K562 (cell line): ENCODE data around the gene AKAP14. TPM values are rescaled to one million over a fixed set of nuclear protein-coding genes. Genes with fewer than 3 reads are reported as not detected.

Experiments used
- CAMTA2 ChIP-seq: fragments of 250-450 bp; sonication (Bioruptor Pico); conservative IDR thresholded peaks from 2 replicates; pipeline ENCODE4 v1.5.1; 2022
- CBFA2T2 ChIP-seq: fragments of 450-650 bp; conservative IDR thresholded peaks from 2 replicates; pipeline ENCODE4 v1.6.1; 2017; ENCODE audit warnings: mild to moderate bottlenecking
- CBX2 ChIP-seq: fragments of 200-600 bp; sonication (generic); IDR thresholded peaks from one replicate; pipeline ENCODE4 v1.6.1; 2012; ENCODE audit warnings: mild to moderate bottlenecking, low read length, inconsistent platforms; ENCODE audit not compliant: insufficient read depth, poor library complexity, severe bottlenecking
- DNMT1 ChIP-seq: fragments of 450-650 bp; IDR thresholded peaks from 2 replicates; pipeline ENCODE4 v1.6.1; 2016; ENCODE audit warnings: antibody characterized with exemption, mild to moderate bottlenecking
- ELF1 ChIP-seq: fragments of 200-800 bp; sonication (Bioruptor generic); IDR thresholded peaks from 2 replicates; pipeline ENCODE4 v1.6.1; 2016; ENCODE audit warnings: missing genetic modification characterization, missing compliant biosample characterization
- FOXJ3 ChIP-seq: sonication (generic); formaldehyde crosslinking; IDR thresholded peaks from 2 replicates; pipeline ENCODE4 v1.4.0; 2020; ENCODE audit warnings: mild to moderate bottlenecking, missing genetic modification reagents
- KDM5B ChIP-seq: fragments of 200-600 bp; sonication (generic); IDR thresholded peaks from 2 replicates; pipeline ENCODE4 v1.6.1; 2012; ENCODE audit warnings: low read depth, mild to moderate bottlenecking, moderate library complexity, low read length, control low read depth, inconsistent platforms; ENCODE audit not compliant: insufficient replicate concordance
- NCOA2 ChIP-seq, 2 experiments: fragments of 450-650 bp; IDR thresholded peaks; 2 replicates each; pipeline ENCODE4 v1.6.1; 2018; ENCODE audit warnings: mild to moderate bottlenecking in 2 of 2, moderate library complexity in 1 of 2; ENCODE audit not compliant: partially characterized antibody in 2 of 2
- NFYB ChIP-seq: IDR thresholded peaks from 2 replicates; pipeline ENCODE4 v1.6.1; 2011; ENCODE audit warnings: mild to moderate bottlenecking, moderate library complexity; ENCODE audit not compliant: insufficient read length; ENCODE audit errors: extremely low read depth
- POLR2H ChIP-seq: IDR thresholded peaks from 2 replicates; pipeline ENCODE4 v1.6.1; 2016; ENCODE audit warnings: missing genetic modification characterization, low read depth, mild to moderate bottlenecking, control low read depth, missing compliant biosample characterization, moderate library complexity
- SIRT6 ChIP-seq: IDR thresholded peaks from one replicate; pipeline ENCODE4 v1.6.1; 2012; ENCODE audit warnings: low read depth, mild to moderate bottlenecking, control low read depth, inconsistent platforms, low read length, moderate library complexity
- SMAD1 ChIP-seq: fragments of 150-350 bp; IDR thresholded peaks from 2 replicates; pipeline ENCODE4 v1.6.1; 2014; ENCODE audit warnings: low read length, low read depth; ENCODE audit not compliant: partially characterized antibody
- SMARCC2 ChIP-seq: fragments of 450-650 bp; IDR thresholded peaks from 2 replicates; pipeline ENCODE4 v1.6.1; 2017; ENCODE audit warnings: antibody characterized with exemption, moderate library complexity, mild to moderate bottlenecking, low read depth
- ZBTB17 ChIP-seq: fragments of 450-650 bp; formaldehyde crosslinking; IDR thresholded peaks from 2 replicates; pipeline ENCODE4 v1.4.0; 2020; ENCODE audit warnings: mild to moderate bottlenecking
- ZKSCAN3 ChIP-seq: fragments of 250-450 bp; sonication (Bioruptor Pico); IDR thresholded peaks from 2 replicates; pipeline ENCODE4 v1.4.0; 2020
- ZNF184 ChIP-seq: sonication (generic); formaldehyde crosslinking; IDR thresholded peaks from 2 replicates; pipeline ENCODE4 v1.5.0; 2020; ENCODE audit warnings: missing genetic modification reagents
- ZNF644 ChIP-seq: fragments of 200-800 bp; sonication (Bioruptor generic); IDR thresholded peaks from 2 replicates; pipeline ENCODE4 v1.6.1; 2016; ENCODE audit warnings: low read depth, missing genetic modification characterization, missing compliant biosample characterization
- ZNF695 ChIP-seq: fragments of 450-650 bp; formaldehyde crosslinking; IDR thresholded peaks from 2 replicates; pipeline ENCODE4 v1.4.0; 2020; ENCODE audit warnings: mild to moderate bottlenecking, moderate library complexity
- ZNF780A ChIP-seq: fragments of 250-450 bp; sonication (Bioruptor Pico); IDR thresholded peaks from 2 replicates; pipeline ENCODE4 v1.5.0; 2021; ENCODE audit warnings: mild to moderate bottlenecking
- polyA plus RNA-seq, 8 experiments: library from polyadenylated mRNA; depleted of rRNA in 4 of 8; stranded (reverse) in 5 of 8; unstranded in 3 of 8; fragments of >200 nt; fragmentation: Nextera tagmentation in 2 of 8; fragmentation: Illumina TruSeq in 1 of 8; extraction: Ambion mirVana in 2 of 8; extraction: Trizol in 1 of 8; gene quantifications; 2 replicates each; pipeline versions ENCODE4 v1.2.1 to v1.2.3, GENCODE V29; 2011 to 2014; ENCODE audit warnings: inconsistent platforms in 1 of 8, missing spikeins in 1 of 8
- total RNA-seq, 7 experiments: library from RNA; depleted of rRNA in 6 of 7; stranded (reverse); fragments of >200 nt in 6 of 7; fragmentation: Illumina TruSeq in 2 of 7; extraction: Trizol in 2 of 7; gene quantifications; 2 replicates each; pipeline versions ENCODE4 v1.2.1 to v1.2.3, GENCODE V29; 2011 to 2021; ENCODE audit warnings: low replicate concordance in 1 of 7
- TF ChIP-seq, protein P1 (sequence below): fragments of 250-450 bp; sonication (Bioruptor Pico); IDR thresholded peaks from 2 replicates; pipeline ENCODE4 v1.8.0; 2022; ENCODE audit warnings: moderate library complexity, mild to moderate bottlenecking, inconsistent platforms
- TF ChIP-seq, protein P2 (sequence below): sonication (generic); formaldehyde crosslinking; IDR thresholded peaks from 2 replicates; pipeline ENCODE4 v1.8.1; 2023; ENCODE audit warnings: missing genetic modification reagents, mild to moderate bottlenecking, borderline replicate concordance
- TF ChIP-seq, protein P3 (sequence below): fragments of 450-650 bp; IDR thresholded peaks from 2 replicates; pipeline ENCODE4 v1.6.1; 2014; ENCODE audit warnings: low read depth, mild to moderate bottlenecking, moderate library complexity, borderline replicate concordance

AKAP14 gene
- total and polyA plus RNA-seq, 9 of the 15 experiments (the other 6 are each of a cell fraction or from before 2014, with no cell fraction given), result not detected

DNA sequence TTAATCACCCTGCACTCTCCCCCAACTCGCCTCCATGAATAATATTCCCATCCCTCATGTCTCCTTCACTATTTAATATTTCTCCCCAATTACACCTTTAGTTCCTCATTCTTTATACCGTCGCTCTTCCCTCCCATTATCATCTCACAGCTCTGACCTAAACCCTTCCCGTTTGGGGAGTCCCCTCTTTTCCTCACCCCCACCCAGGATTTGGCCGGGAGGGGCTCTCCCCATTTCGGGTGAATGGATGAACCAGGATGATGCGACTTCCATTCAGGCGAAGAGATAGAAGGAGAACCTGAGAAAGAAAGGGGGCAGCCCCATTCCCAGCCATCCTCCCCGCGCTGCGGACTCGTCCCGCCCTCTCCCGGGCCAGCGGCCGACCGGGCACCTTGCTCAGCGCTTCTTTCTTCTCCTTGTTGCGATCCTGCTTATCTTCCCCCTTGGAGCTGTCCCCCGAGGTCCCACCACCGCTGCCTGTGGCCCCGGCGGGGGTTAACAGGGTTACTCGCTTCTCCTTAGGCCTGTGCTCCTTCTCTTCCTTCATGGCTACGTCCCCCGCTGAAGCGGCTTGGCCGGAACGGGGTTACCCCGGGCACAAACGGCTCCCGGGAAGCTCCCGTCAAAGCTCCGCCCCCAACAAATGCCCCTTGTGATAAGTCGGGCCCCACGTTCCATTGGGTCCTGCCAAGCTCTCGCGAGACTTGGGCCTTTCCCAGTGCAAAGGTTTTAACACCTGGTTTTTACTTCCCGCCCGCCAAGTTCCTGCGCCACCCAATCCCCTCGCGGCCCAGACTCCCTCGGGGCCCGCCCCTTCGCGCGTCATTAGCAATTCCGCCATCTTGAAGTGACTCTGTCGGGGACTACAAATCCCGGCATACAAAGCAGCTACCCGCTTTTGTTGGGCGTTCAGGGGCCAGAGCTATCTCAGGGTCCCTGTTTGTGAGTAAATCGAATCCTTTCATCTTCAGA is 43.0 kb upstream of the AKAP14 start, which contains the start of gene UPF3B (continued):
- TF ChIP-seq, protein P1, sequence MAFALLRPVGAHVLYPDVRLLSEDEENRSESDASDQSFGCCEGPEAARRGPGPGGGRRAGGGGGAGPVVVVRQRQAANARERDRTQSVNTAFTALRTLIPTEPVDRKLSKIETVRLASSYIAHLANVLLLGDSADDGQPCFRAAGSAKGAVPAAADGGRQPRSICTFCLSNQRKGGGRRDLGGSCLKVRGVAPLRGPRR, result no peak
- TF ChIP-seq POLR2H (tag), result peak; percentile 75; the same call in 1 of the 2 replicates
- TF ChIP-seq CBX2, result no peak
- TF ChIP-seq, protein P2, sequence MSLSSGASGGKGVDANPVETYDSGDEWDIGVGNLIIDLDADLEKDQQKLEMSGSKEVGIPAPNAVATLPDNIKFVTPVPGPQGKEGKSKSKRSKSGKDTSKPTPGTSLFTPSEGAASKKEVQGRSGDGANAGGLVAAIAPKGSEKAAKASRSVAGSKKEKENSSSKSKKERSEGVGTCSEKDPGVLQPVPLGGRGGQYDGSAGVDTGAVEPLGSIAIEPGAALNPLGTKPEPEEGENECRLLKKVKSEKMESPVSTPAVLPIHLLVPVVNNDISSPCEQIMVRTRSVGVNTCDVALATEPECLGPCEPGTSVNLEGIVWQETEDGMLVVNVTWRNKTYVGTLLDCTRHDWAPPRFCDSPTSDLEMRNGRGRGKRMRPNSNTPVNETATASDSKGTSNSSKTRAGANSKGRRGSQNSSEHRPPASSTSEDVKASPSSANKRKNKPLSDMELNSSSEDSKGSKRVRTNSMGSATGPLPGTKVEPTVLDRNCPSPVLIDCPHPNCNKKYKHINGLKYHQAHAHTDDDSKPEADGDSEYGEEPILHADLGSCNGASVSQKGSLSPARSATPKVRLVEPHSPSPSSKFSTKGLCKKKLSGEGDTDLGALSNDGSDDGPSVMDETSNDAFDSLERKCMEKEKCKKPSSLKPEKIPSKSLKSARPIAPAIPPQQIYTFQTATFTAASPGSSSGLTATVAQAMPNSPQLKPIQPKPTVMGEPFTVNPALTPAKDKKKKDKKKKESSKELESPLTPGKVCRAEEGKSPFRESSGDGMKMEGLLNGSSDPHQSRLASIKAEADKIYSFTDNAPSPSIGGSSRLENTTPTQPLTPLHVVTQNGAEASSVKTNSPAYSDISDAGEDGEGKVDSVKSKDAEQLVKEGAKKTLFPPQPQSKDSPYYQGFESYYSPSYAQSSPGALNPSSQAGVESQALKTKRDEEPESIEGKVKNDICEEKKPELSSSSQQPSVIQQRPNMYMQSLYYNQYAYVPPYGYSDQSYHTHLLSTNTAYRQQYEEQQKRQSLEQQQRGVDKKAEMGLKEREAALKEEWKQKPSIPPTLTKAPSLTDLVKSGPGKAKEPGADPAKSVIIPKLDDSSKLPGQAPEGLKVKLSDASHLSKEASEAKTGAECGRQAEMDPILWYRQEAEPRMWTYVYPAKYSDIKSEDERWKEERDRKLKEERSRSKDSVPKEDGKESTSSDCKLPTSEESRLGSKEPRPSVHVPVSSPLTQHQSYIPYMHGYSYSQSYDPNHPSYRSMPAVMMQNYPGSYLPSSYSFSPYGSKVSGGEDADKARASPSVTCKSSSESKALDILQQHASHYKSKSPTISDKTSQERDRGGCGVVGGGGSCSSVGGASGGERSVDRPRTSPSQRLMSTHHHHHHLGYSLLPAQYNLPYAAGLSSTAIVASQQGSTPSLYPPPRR, result no peak
- TF ChIP-seq ZBTB17 (CRISPR knock-in tag), result no peak
- no peak for TF ChIP-seq DNMT1
- TF ChIP-seq SMARCC2, result no peak
- no peak for TF ChIP-seq ZNF644 (tag)
- TF ChIP-seq CBFA2T2, result no peak
- TF ChIP-seq FOXJ3 (CRISPR knock-in tag), result no peak
- TF ChIP-seq, protein P3, sequence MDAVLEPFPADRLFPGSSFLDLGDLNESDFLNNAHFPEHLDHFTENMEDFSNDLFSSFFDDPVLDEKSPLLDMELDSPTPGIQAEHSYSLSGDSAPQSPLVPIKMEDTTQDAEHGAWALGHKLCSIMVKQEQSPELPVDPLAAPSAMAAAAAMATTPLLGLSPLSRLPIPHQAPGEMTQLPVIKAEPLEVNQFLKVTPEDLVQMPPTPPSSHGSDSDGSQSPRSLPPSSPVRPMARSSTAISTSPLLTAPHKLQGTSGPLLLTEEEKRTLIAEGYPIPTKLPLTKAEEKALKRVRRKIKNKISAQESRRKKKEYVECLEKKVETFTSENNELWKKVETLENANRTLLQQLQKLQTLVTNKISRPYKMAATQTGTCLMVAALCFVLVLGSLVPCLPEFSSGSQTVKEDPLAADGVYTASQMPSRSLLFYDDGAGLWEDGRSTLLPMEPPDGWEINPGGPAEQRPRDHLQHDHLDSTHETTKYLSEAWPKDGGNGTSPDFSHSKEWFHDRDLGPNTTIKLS, result peak; percentile 81; the same call in 1 of the 2 replicates
- no peak for TF ChIP-seq SIRT6
- TF ChIP-seq KDM5B, result peak; percentile 74
- no peak for TF ChIP-seq ZNF695 (CRISPR knock-in tag)
- TF ChIP-seq ZKSCAN3, result no peak
- TF ChIP-seq SMAD1, result no peak
- TF ChIP-seq ZNF780A (CRISPR knock-in tag), result no peak
- TF ChIP-seq ELF1 (tag), result no peak
- no peak for TF ChIP-seq NCOA2 (IDR thresholded peaks at IDR 0.05; ENCODE audit: partially characterized antibody in 2 of 2)
- no peak for TF ChIP-seq ZNF184 (CRISPR knock-in tag)
- TF ChIP-seq NFYB, result peak; percentile 24
- TF ChIP-seq CAMTA2 (CRISPR knock-in tag), result no peak
